NT2/D1 (cell line): ENCODE results near the gene ZNF337.

Experiments used
- SUZ12 ChIP-seq: IDR thresholded peaks from 2 replicates; pipeline ENCODE4 v1.6.1; 2011; ENCODE audit not compliant: insufficient read length, insufficient read depth; ENCODE audit errors: extremely low read depth
- YY1 ChIP-seq: IDR thresholded peaks from 2 replicates; pipeline ENCODE4 v1.6.1; 2011; ENCODE audit not compliant: insufficient read length, insufficient read depth
- ZNF274 ChIP-seq: IDR thresholded peaks from 2 replicates; pipeline ENCODE4 v1.6.1; 2011; ENCODE audit warnings: mild to moderate bottlenecking, low read depth, low read length

GRCh38 chr20:25720285-25720684 is 23.6 kb upstream of the ZNF337 start:
- no peak for TF ChIP-seq ZNF274
- no peak for TF ChIP-seq YY1
- no peak for TF ChIP-seq SUZ12
